IgD-negative memory B cell (primary cell): ENCODE measurements around the gene WDR70. TPM values are rescaled to one million over a fixed set of nuclear protein-coding genes. Genes with fewer than 3 reads are reported as not detected.

Experiments used
- H3K27ac Mint-ChIP-seq, 3 donors: one replicate each; pipeline ENCODE4 v1.8.0; 2020 to 2022; ENCODE audit warnings: mild to moderate bottlenecking in 3 of 3, mixed read lengths in 3 of 3, moderate library complexity in 1 of 3
- H3K27me3 Mint-ChIP-seq: one replicate; pipeline ENCODE4 v1.8.0; 2021; ENCODE audit warnings: mixed read lengths
- H3K36me3 Mint-ChIP-seq: one replicate; pipeline ENCODE4 v1.8.0; 2020; ENCODE audit warnings: mild to moderate bottlenecking, mixed read lengths
- H3K4me1 Mint-ChIP-seq, 3 donors: one replicate each; pipeline ENCODE4 v1.8.0; 2020 to 2022; ENCODE audit warnings: mixed read lengths in 3 of 3, mild to moderate bottlenecking in 1 of 3
- H3K4me3 Mint-ChIP-seq, 4 donors: one replicate each; pipeline ENCODE4 v1.8.0; 2020 to 2022; ENCODE audit warnings: mild to moderate bottlenecking in 4 of 4, mixed read lengths in 4 of 4, moderate library complexity in 3 of 4
- H3K9me3 Mint-ChIP-seq, 3 donors: one replicate each; pipeline ENCODE4 v1.8.0; 2020 to 2021; ENCODE audit warnings: mixed read lengths in 3 of 3, mild to moderate bottlenecking in 1 of 3
- polyA plus RNA-seq: library from polyadenylated mRNA; unstranded; fragments of 300-500 nt; fragmentation: Illumina TruSeq; gene quantifications from one replicate; pipeline ENCODE4 v1.2.3, GENCODE V29; 2021

Gene WDR70
- polyA plus RNA-seq, 1 donor from 2014 or later, result 21.6 TPM

DNA sequence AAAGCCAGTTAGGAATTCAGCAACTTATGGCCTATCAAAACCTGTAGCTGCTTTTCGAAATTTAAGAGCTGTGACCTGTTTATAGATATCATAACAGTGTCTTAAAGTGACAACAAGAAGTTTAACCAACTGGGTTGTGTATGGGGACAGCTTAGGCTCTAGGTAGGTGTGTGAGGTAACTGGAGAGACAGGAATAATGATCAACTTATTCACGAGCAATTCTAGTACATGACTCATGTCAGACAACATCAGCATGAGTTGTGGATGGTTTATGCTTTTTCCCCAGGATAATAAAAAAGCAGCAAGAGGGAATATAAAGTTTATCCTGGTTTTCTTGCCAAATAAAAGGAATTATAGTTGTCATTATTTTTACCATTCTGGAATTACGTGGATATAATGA is 372.1 kb downstream of the WDR70 start:
- H3K4me3 Mint-ChIP-seq, result no peak overlapping the region
- H3K27ac Mint-ChIP-seq, result no peak overlapping the region
- peaks cover 4 to 11% (median 6%) of the 10 kb centered on the region in 3 donors for H3K9me3 Mint-ChIP-seq
- H3K4me1 Mint-ChIP-seq, result no peaks in the 10 kb centered on the region
- H3K36me3 Mint-ChIP-seq, result peaks cover 18% of the 10 kb centered on the region
- H3K27me3 Mint-ChIP-seq, result no peaks in the 10 kb centered on the region

DNA sequence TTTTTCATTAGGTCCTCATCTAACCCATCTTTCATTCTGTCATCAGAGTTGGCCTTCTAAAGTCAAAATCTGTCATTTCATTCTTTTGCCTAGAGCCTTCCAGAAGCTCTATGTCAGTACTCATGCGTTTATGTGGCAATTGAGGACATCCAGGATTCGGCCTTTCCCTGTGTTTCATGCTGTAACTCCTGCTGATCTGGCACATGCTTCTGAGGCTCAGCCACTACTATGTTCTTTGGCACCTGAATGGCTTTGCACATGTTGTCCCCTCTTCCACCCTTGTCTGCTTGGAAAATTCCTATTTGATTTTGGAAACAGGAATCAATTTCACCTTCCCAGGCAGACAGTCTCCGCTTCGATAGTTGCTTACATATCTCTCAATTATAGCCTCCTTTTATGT is 375.9 kb downstream of the WDR70 start:
- H3K4me1 Mint-ChIP-seq, result no peaks in the 10 kb centered on the region
- peaks cover 3 to 15% (median 4%) of the 10 kb centered on the region in 3 donors for H3K9me3 Mint-ChIP-seq
- no peak overlapping the region for H3K27ac Mint-ChIP-seq
- H3K27me3 Mint-ChIP-seq, result no peaks in the 10 kb centered on the region
- H3K4me3 Mint-ChIP-seq, result no peak overlapping the region
- H3K36me3 Mint-ChIP-seq, result peaks cover 18% of the 10 kb centered on the region

- Mint-ChIP-seq H3K4me3 (no peak overlapping the region), H3K27ac (peak overlapping the region in 1 of 3 donors; percentile 21), H3K27me3 (no peaks in the 10 kb centered on the region), H3K9me3 (peaks cover 3 to 15% (median 4%) of the 10 kb centered on the region in 3 donors), H3K4me1 (no peaks in the 10 kb centered on the region), H3K36me3 (peaks cover 18% of the 10 kb centered on the region)
These were observed 376.5 kb downstream of the WDR70 start for GRCh38 chr5:37755581-37755980.

GRCh38 chr5:37756248-37756647 is 377.1 kb downstream of the WDR70 start:
- Mint-ChIP-seq H3K36me3 (peaks cover 18% of the 10 kb centered on the region), H3K27me3 (no peaks in the 10 kb centered on the region), H3K9me3 (peaks cover 3 to 15% (median 4%) of the 10 kb centered on the region in 3 donors), H3K4me1 (no peaks in the 10 kb centered on the region), H3K4me3 (no peak overlapping the region), H3K27ac (peak overlapping the region in 1 of 3 donors; percentile 26)

GRCh38 chr5:37757980-37758582 is 379.0 kb downstream of the WDR70 start:
- no peaks in the 10 kb centered on the region for H3K4me1 Mint-ChIP-seq
- H3K4me3 Mint-ChIP-seq, result no peak overlapping the region
- H3K9me3 Mint-ChIP-seq, result peaks cover 3 to 15% (median 4%) of the 10 kb centered on the region in 3 donors
- H3K36me3 Mint-ChIP-seq, result peaks cover 12% of the 10 kb centered on the region
- no peaks in the 10 kb centered on the region for H3K27me3 Mint-ChIP-seq
- no peak overlapping the region for H3K27ac Mint-ChIP-seq

DNA sequence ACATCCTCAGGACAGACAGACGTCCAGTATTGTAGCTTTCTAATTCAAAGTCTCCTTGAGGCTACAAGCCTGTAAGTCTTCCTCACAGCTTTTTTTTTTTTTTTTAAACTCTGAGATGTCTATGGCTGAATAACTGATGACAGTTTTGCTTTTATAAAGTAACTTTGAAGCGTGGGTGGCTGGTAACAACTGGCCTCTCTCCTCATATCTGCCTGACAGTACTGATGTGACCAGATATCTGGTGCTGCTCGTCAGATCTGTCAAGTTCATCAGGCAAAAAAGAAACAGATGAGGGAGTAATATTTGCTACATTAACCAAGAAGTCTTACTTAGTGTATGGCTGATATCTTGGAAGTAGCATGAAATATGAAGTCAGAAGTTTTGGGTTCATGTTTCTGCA is 388.1 kb downstream of the WDR70 start:
- peaks cover 0 to 6% (median 0%) of the 10 kb centered on the region in 3 donors for H3K9me3 Mint-ChIP-seq
- H3K4me1 Mint-ChIP-seq, result no peaks in the 10 kb centered on the region
- no peak overlapping the region for H3K4me3 Mint-ChIP-seq
- H3K36me3 Mint-ChIP-seq, result peaks cover 2% of the 10 kb centered on the region
- no peak overlapping the region for H3K27ac Mint-ChIP-seq
- H3K27me3 Mint-ChIP-seq, result peaks cover 4% of the 10 kb centered on the region

GRCh38 chr5:37767961-37768360 is 388.8 kb downstream of the WDR70 start:
- Mint-ChIP-seq H3K4me3 (no peak overlapping the region), H3K4me1 (no peaks in the 10 kb centered on the region), H3K27me3 (peaks cover 4% of the 10 kb centered on the region), H3K27ac (no peak overlapping the region), H3K36me3 (peaks cover 2% of the 10 kb centered on the region), H3K9me3 (peaks cover 0 to 6% (median 0%) of the 10 kb centered on the region in 3 donors)

GRCh38 chr5:37768371-37768770 is 389.3 kb downstream of the WDR70 start:
- Mint-ChIP-seq H3K27me3 (peaks cover 4% of the 10 kb centered on the region), H3K4me3 (no peak overlapping the region), H3K4me1 (no peaks in the 10 kb centered on the region), H3K27ac (no peak overlapping the region), H3K36me3 (peaks cover 2% of the 10 kb centered on the region), H3K9me3 (peaks cover 0 to 6% (median 0%) of the 10 kb centered on the region in 3 donors)

- H3K27me3 Mint-ChIP-seq, result peaks cover 4% of the 10 kb centered on the region
- H3K4me1 Mint-ChIP-seq, result no peaks in the 10 kb centered on the region
- no peak overlapping the region for H3K27ac Mint-ChIP-seq
- H3K36me3 Mint-ChIP-seq, result no peaks in the 10 kb centered on the region
- H3K9me3 Mint-ChIP-seq, result peaks cover 0 to 6% (median 4%) of the 10 kb centered on the region in 3 donors
- H3K4me3 Mint-ChIP-seq, result no peak overlapping the region
These were observed 390.0 kb downstream of the WDR70 start for GRCh38 chr5:37769108-37769507.

DNA sequence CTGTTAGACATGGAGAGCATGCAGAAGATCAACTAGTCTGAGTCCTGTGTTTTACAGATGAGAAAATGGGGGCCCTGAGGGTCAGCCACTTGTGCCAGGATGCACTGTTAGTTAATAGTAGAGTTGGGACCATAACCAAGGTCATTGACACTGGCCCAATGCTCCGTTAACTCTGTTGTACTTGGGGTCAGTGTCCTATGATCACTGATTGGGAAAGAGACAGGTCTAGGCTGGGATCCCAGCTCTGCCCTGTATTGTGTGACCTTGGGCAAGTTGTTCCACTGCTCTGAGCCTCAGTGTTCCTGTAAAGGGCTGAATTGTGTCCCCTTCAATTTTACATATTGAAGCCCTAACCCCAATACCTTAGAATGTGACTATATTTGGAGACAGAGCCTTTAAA is 390.7 kb downstream of the WDR70 start:
- H3K27ac Mint-ChIP-seq, result no peak overlapping the region
- H3K9me3 Mint-ChIP-seq, result peaks cover 0 to 5% (median 4%) of the 10 kb centered on the region in 3 donors
- peaks cover 4% of the 10 kb centered on the region for H3K27me3 Mint-ChIP-seq
- no peak overlapping the region for H3K4me3 Mint-ChIP-seq
- no peaks in the 10 kb centered on the region for H3K4me1 Mint-ChIP-seq
- no peaks in the 10 kb centered on the region for H3K36me3 Mint-ChIP-seq

DNA sequence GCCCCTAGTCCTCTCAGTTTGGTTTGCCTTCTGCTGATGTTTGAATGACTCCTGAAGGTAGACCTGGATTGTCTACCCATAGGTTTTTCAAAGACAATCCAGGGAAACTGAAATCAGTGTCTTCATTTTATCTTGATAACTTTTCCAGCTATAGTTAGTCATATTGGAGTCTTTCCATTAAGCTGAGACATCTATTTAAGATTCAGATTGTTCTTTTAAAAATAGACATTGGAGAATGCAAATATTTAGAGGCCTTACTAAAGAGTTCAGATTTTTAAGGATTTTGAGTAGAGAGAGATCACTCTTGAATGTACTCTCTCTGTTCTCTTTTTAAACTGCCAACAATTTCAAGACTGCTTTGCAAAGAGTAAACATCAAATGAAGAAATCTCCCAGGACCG is 391.7 kb downstream of the WDR70 start:
- H3K4me1 Mint-ChIP-seq, result no peaks in the 10 kb centered on the region
- H3K9me3 Mint-ChIP-seq, result peaks cover 2 to 9% (median 4%) of the 10 kb centered on the region in 3 donors
- H3K36me3 Mint-ChIP-seq, result no peaks in the 10 kb centered on the region
- no peak overlapping the region for H3K27ac Mint-ChIP-seq
- no peak overlapping the region for H3K4me3 Mint-ChIP-seq
- H3K27me3 Mint-ChIP-seq, result peaks cover 4% of the 10 kb centered on the region

- Mint-ChIP-seq H3K36me3 (no peaks in the 10 kb centered on the region), H3K27me3 (peaks cover 4% of the 10 kb centered on the region), H3K9me3 (peaks cover 2 to 9% (median 7%) of the 10 kb centered on the region in 3 donors), H3K4me1 (no peaks in the 10 kb centered on the region), H3K27ac (no peak overlapping the region), H3K4me3 (no peak overlapping the region)
These were observed 392.1 kb downstream of the WDR70 start for GRCh38 chr5:37771203-37771611.

DNA sequence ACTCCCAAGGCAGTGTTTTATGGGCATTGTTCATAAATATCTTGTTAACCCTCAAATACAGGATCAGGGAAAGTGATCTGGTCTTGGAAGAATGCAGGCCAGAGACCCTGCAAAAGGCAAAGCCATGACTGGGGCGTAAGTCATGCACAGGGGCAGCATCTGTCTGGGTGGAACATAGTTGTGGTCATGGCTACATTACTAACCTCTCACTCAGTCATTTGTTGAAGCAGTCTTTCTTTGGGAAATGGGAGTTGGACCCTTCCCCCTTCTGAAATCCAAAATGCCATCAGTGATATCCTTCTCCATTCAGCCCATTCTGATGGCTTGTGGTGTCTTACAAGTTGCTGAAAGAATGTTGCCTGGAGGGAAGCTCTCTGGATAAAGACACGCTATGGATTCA is 392.6 kb downstream of the WDR70 start:
- peaks cover 1% of the 10 kb centered on the region for H3K36me3 Mint-ChIP-seq
- peaks cover 4% of the 10 kb centered on the region for H3K27me3 Mint-ChIP-seq
- peaks cover 2 to 9% (median 7%) of the 10 kb centered on the region in 3 donors for H3K9me3 Mint-ChIP-seq
- no peaks in the 10 kb centered on the region for H3K4me1 Mint-ChIP-seq
- no peak overlapping the region for H3K27ac Mint-ChIP-seq
- H3K4me3 Mint-ChIP-seq, result no peak overlapping the region

GRCh38 chr5:37772255-37772654 is 393.1 kb downstream of the WDR70 start:
- Mint-ChIP-seq H3K4me1 (no peaks in the 10 kb centered on the region), H3K27ac (no peak overlapping the region), H3K4me3 (peak overlapping the region in 1 of 4 donors; percentile 9), H3K27me3 (peaks cover 4% of the 10 kb centered on the region), H3K36me3 (peaks cover 2% of the 10 kb centered on the region), H3K9me3 (peaks cover 2 to 9% (median 7%) of the 10 kb centered on the region in 3 donors)

DNA sequence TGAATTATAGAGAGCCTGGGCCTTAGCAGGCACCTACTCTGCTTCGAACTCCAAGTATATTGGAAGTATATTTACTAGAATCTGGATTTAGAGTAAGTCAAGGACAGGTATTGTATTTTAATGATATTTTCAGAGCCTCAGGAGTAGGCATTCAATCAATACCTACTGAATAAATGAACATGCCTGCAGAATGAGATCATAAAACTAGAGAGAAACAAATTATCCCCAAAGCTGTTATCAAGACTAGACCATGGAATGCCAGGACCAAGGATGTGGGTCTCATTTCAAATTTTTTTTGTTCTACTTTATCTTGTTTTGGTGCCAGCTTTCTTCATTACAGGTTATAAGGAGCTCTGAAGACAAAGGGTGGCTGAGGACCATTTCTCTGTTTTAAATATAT is 394.7 kb downstream of the WDR70 start:
- Mint-ChIP-seq H3K27me3 (peaks cover 4% of the 10 kb centered on the region), H3K9me3 (peaks cover 2 to 9% (median 7%) of the 10 kb centered on the region in 3 donors), H3K4me3 (no peak overlapping the region), H3K36me3 (peaks cover 3% of the 10 kb centered on the region), H3K4me1 (no peaks in the 10 kb centered on the region), H3K27ac (no peak overlapping the region)

DNA sequence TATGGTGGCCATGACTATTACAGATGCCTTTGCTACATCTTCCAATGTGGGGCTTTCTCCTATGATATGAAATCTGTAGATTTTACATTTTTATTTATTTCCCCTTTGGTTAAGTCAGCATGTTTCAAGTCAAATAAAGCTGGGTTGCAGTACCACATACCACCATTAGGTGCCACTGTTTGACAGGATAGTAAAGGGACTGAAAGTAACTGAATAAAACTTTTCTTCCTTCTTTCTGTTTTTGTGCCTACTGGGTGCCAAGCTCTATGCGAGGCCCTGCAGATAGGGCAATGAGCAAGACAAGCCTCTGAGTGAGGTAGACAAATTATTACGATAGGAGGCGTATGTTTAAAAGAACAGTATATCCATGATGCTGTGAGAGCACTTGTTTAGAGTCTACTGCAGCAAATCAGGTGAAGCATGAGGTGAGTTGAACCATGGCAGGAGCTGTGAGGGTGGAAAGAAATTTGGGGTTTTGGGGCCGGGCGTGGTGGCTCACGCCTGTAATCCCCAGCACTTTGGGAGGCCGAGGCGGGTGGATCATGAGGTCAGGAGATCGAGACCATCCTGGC is 395.9 kb downstream of the WDR70 start:
- H3K4me3 Mint-ChIP-seq, result no peak overlapping the region
- H3K36me3 Mint-ChIP-seq, result peaks cover 3% of the 10 kb centered on the region
- peaks cover 2 to 9% (median 3%) of the 10 kb centered on the region in 3 donors for H3K9me3 Mint-ChIP-seq
- H3K27ac Mint-ChIP-seq, result no peak overlapping the region
- H3K4me1 Mint-ChIP-seq, result no peaks in the 10 kb centered on the region
- no peaks in the 10 kb centered on the region for H3K27me3 Mint-ChIP-seq
